Measurements from ENCODE around the gene IGLON5. TPM values are rescaled to one million over a fixed set of nuclear protein-coding genes. Genes with fewer than 3 reads are reported as not detected.

The IGLON5 gene
- polyA plus RNA-seq, 1 donor (not counting 4 experiments of a cell fraction or from before 2014, with no cell fraction given), result not detected

GRCh38 chr19:51370230-51370629 is 58.8 kb downstream of the IGLON5 start:
- Histone ChIP-seq H3K27ac (ENCODE audit: control insufficient read depth, insufficient read depth, low read length) (no peak overlapping the region), H4K20me1 (ENCODE audit: control insufficient read depth, extremely low read depth, insufficient read depth, low read length) (no peaks in the 10 kb centered on the region), H3K27me3 (ENCODE audit: control insufficient read depth, extremely low read depth, insufficient read depth, low read length) (no peaks in the 10 kb centered on the region), H3K79me2 (ENCODE audit: control insufficient read depth, insufficient read depth, low read length) (peaks cover 6% of the 10 kb centered on the region), H3K36me3 (ENCODE audit: control insufficient read depth in 2 of 2, extremely low read depth in 1 of 2, insufficient read depth in 2 of 2, low read length in 2 of 2) (no peaks in the 10 kb centered on the region), H2AFZ (ENCODE audit: control insufficient read depth, low read length) (no peak overlapping the region), H3K9me1 (ENCODE audit: control insufficient read depth, extremely low read depth, insufficient read depth, low read length) (no peaks in the 10 kb centered on the region), H3K4me2 (ENCODE audit: control insufficient read depth, extremely low read depth, insufficient read depth, low read depth, low read length) (no peak overlapping the region), H3K4me3 (ENCODE audit: control insufficient read depth in 2 of 3, extremely low read depth in 1 of 3, insufficient read depth in 2 of 3, low read depth in 1 of 3, low read length in 3 of 3) (no peak overlapping the region), H3K9ac (ENCODE audit: control insufficient read depth, extremely low read depth, insufficient read depth, low read length) (no peak overlapping the region), H3K9me3 (ENCODE audit: control insufficient read depth, low read depth, low read length) (no peaks in the 10 kb centered on the region), H3K4me1 (ENCODE audit: control insufficient read depth, extremely low read depth, insufficient read depth, low read length) (peaks cover 3% of the 10 kb centered on the region)
- DNase-seq (ENCODE audit: low read depth, low spot score) (no peak), FAIRE-seq (no peak)
- dilution Hi-C loops (cut with MboI; ENCODE audit: extremely low pct_ligation_motif_present, low sequenced_read_pairs), result no loop called here
- TF ChIP-seq EZH2 (IDR thresholded peaks at IDR 0.05; ENCODE audit: low read length) (no peak), CTCF (optimal IDR thresholded peaks at IDR 0.05 in 1 of 3, IDR thresholded peaks at IDR 0.05 in 1 of 3, conservative IDR thresholded peaks at IDR 0.05 in 1 of 3; ENCODE audit: extremely low read depth in 1 of 3, insufficient read depth in 2 of 3, low read length in 3 of 3) (no peak)

- Histone ChIP-seq H3K9me3 (ENCODE audit: control insufficient read depth, low read depth, low read length) (no peaks in the 10 kb centered on the region), H3K9me1 (ENCODE audit: control insufficient read depth, extremely low read depth, insufficient read depth, low read length) (no peaks in the 10 kb centered on the region), H4K20me1 (ENCODE audit: control insufficient read depth, extremely low read depth, insufficient read depth, low read length) (no peaks in the 10 kb centered on the region), H3K27ac (ENCODE audit: control insufficient read depth, insufficient read depth, low read length) (no peak overlapping the region), H3K36me3 (ENCODE audit: control insufficient read depth in 2 of 2, extremely low read depth in 1 of 2, insufficient read depth in 2 of 2, low read length in 2 of 2) (no peaks in the 10 kb centered on the region), H3K9ac (ENCODE audit: control insufficient read depth, extremely low read depth, insufficient read depth, low read length) (no peak overlapping the region), H2AFZ (ENCODE audit: control insufficient read depth, low read length) (no peak overlapping the region), H3K4me2 (ENCODE audit: control insufficient read depth, extremely low read depth, insufficient read depth, low read depth, low read length) (no peak overlapping the region), H3K27me3 (ENCODE audit: control insufficient read depth, extremely low read depth, insufficient read depth, low read length) (no peaks in the 10 kb centered on the region), H3K4me1 (ENCODE audit: control insufficient read depth, extremely low read depth, insufficient read depth, low read length) (no peaks in the 10 kb centered on the region), H3K79me2 (ENCODE audit: control insufficient read depth, insufficient read depth, low read length) (no peaks in the 10 kb centered on the region), H3K4me3 (ENCODE audit: control insufficient read depth in 2 of 3, extremely low read depth in 1 of 3, insufficient read depth in 2 of 3, low read depth in 1 of 3, low read length in 3 of 3) (no peak overlapping the region)
- FAIRE-seq, result no peak
- no peak for DNase-seq (ENCODE audit: low read depth, low spot score)
- TF ChIP-seq EZH2 (IDR thresholded peaks at IDR 0.05; ENCODE audit: low read length) (no peak), CTCF (optimal IDR thresholded peaks at IDR 0.05 in 1 of 3, IDR thresholded peaks at IDR 0.05 in 1 of 3, conservative IDR thresholded peaks at IDR 0.05 in 1 of 3; ENCODE audit: extremely low read depth in 1 of 3, insufficient read depth in 2 of 3, low read length in 3 of 3) (no peak)
- dilution Hi-C loops (cut with MboI; ENCODE audit: extremely low pct_ligation_motif_present, low sequenced_read_pairs), result no loop called here
These were observed 59.8 kb downstream of the IGLON5 start for GRCh38 chr19:51371186-51371690.
